HG02588 (cell line): Measurements from ENCODE around the gene WNT1.

ENCODE experiments used
- ATAC-seq: cut with Tn5 transposase; IDR thresholded peaks from one replicate; pipeline ENCODE4 v1.9.1; 2021; ENCODE audit warnings: mild to moderate bottlenecking, moderate library complexity; ENCODE audit not compliant: unreplicated experiment

Gene WNT1

GRCh38 chr12:48960834-48961233 is 17.3 kb upstream of the WNT1 start:
- no peak for ATAC-seq

GRCh38 chr12:48961331-48961730 is 16.8 kb upstream of the WNT1 start:
- ATAC-seq, result no peak

GRCh38 chr12:48961801-48962200 is 16.3 kb upstream of the WNT1 start:
- no peak for ATAC-seq

- ATAC-seq, result no peak
These were observed 12.8 kb upstream of the WNT1 start for GRCh38 chr12:48965298-48965838.

GRCh38 chr12:48966177-48966895 is 11.8 kb upstream of the WNT1 start:
- ATAC-seq, result no peak

- no peak for ATAC-seq
These were observed 10.1 kb upstream of the WNT1 start for GRCh38 chr12:48967991-48968390.

GRCh38 chr12:48968467-48968866 is 9.7 kb upstream of the WNT1 start:
- ATAC-seq, result no peak

GRCh38 chr12:48969160-48969771 is 8.9 kb upstream of the WNT1 start:
- ATAC-seq, result no peak

GRCh38 chr12:48969833-48970701 is 8.1 kb upstream of the WNT1 start:
- ATAC-seq, result no peak

GRCh38 chr12:48970702-48971334 is 7.3 kb upstream of the WNT1 start:
- no peak for ATAC-seq

- ATAC-seq, result no peak
These were observed 5.7 kb upstream of the WNT1 start for GRCh38 chr12:48972213-48972951.

GRCh38 chr12:48972952-48973483 is 5.1 kb upstream of the WNT1 start:
- ATAC-seq, result no peak

- ATAC-seq, result no peak
These were observed 4.6 kb upstream of the WNT1 start for GRCh38 chr12:48973531-48973930.

- no peak for ATAC-seq
These were observed 4.0 kb upstream of the WNT1 start for GRCh38 chr12:48973941-48974673.

- peak; percentile 55 for ATAC-seq
These were observed 536 bp upstream of the WNT1 start for GRCh38 chr12:48977290-48978281.

- no peak for ATAC-seq
These were observed 849 bp downstream of the WNT1 start for GRCh38 chr12:48978741-48979601.
